Smooth muscle cell (in vitro differentiated cells): Measurements from ENCODE around the gene DNAH8. TPM values are rescaled to one million over a fixed set of nuclear protein-coding genes. Genes with fewer than 3 reads are reported as not detected.

Experiments
- DNase-seq: peaks from one replicate; lab custom pipeline; 2025; ENCODE audit not compliant: unreplicated experiment; lab: John Stamatoyannopoulos, UW
- H2AFZ ChIP-seq: fragments of 200-600 bp; sonication (generic); 2 replicates; pipeline ENCODE4 v1.6.0; 2016; ENCODE audit warnings: antibody characterized with exemption, low read depth, mild to moderate bottlenecking
- H3F3A ChIP-seq: fragments of 200-600 bp; sonication (generic); 2 replicates; pipeline ENCODE4 v1.6.0; 2017; ENCODE audit warnings: antibody characterized with exemption, low read depth
- H3K27ac ChIP-seq: fragments of 200-600 bp; sonication (generic); 2 replicates; pipeline ENCODE4 v1.5.1; 2016; ENCODE audit warnings: low read depth, mild to moderate bottlenecking
- H3K27me3 ChIP-seq: fragments of 200-600 bp; sonication (generic); 2 replicates; pipeline ENCODE4 v1.6.1; 2016; ENCODE audit warnings: low read depth, mild to moderate bottlenecking
- H3K36me3 ChIP-seq: fragments of 200-600 bp; sonication (generic); 2 replicates; pipeline ENCODE4 v1.5.1; 2016; ENCODE audit warnings: low read depth
- H3K4me1 ChIP-seq: fragments of 200-600 bp; sonication (generic); 2 replicates; pipeline ENCODE4 v1.5.1; 2016; ENCODE audit warnings: low read depth
- H3K4me2 ChIP-seq: fragments of 200-600 bp; sonication (generic); 2 replicates; pipeline ENCODE4 v1.6.0; 2016; ENCODE audit warnings: mild to moderate bottlenecking
- H3K4me3 ChIP-seq: fragments of 200-600 bp; sonication (generic); 2 replicates; pipeline ENCODE4 v1.5.1; 2016; ENCODE audit warnings: mild to moderate bottlenecking
- H3K79me2 ChIP-seq: fragments of 200-600 bp; sonication (generic); 2 replicates; pipeline ENCODE4 v1.6.0; 2016; ENCODE audit warnings: low read depth, mild to moderate bottlenecking
- H3K9ac ChIP-seq: fragments of 200-600 bp; sonication (generic); 2 replicates; pipeline ENCODE4 v1.6.0; 2016; ENCODE audit warnings: low read depth
- H3K9me3 ChIP-seq: fragments of 200-600 bp; sonication (generic); replicated peaks from 2 replicates; pipeline ENCODE4 v1.5.1; 2016; ENCODE audit warnings: low read depth
- H4K20me1 ChIP-seq: fragments of 200-600 bp; sonication (generic); 2 replicates; pipeline ENCODE4 v1.6.0; 2016; ENCODE audit warnings: low read depth
- CTCF ChIP-seq: fragments of 200-600 bp; sonication (generic); IDR thresholded peaks from 2 replicates; pipeline ENCODE4 v1.5.1; 2017; ENCODE audit warnings: borderline replicate concordance, mild to moderate bottlenecking, antibody characterized with exemption; ENCODE audit not compliant: insufficient read depth, poor library complexity, severe bottlenecking
- WGBS: methylation state at CpG from one replicate; pipeline ENCODE4 v1.1.7; 2016; ENCODE audit warnings: low lambda C conversion rate; 5-methylcytosine and 5-hydroxymethylcytosine counted together
- polyA plus RNA-seq: library from polyadenylated mRNA; unstranded; fragments of >200 nt; fragmentation: Nextera tagmentation; extraction: Ambion mirVana; gene quantifications from 2 replicates; pipeline ENCODE4 v1.2.1, GENCODE V29; 2016
- total RNA-seq: library from RNA; depleted of rRNA; stranded (reverse); fragments of >200 nt; gene quantifications from 2 replicates; pipeline ENCODE4 v1.2.3, GENCODE V29; 2014

The DNAH8 gene
- total and polyA plus RNA-seq, 2 experiments from 2014 or later = not detected

- Histone ChIP-seq H3K27me3 (peaks cover 61% of the 10 kb centered on the region), H4K20me1 (no peaks in the 10 kb centered on the region), H3K4me3 (no peak overlapping the region), H3K4me1 (no peaks in the 10 kb centered on the region), H3K4me2 (no peak overlapping the region), H3K9me3 (no peaks in the 10 kb centered on the region), H3F3A (no peaks in the 10 kb centered on the region), H3K27ac (no peak overlapping the region), H3K36me3 (no peaks in the 10 kb centered on the region), H2AFZ (no peak overlapping the region), H3K79me2 (no peaks in the 10 kb centered on the region), H3K9ac (no peak overlapping the region)
- DNase-seq = no peak
- TF ChIP-seq CTCF = no peak
- WGBS = 78% methylated on average over 13 of the region's 17 CpGs
Measured at GRCh38 chr6:39057251-39058155, 342.4 kb downstream of the DNAH8 start.

- H2AFZ ChIP-seq = no peak overlapping the region
- no peak for DNase-seq
- H3K27me3 ChIP-seq = peaks cover 54% of the 10 kb centered on the region
- H3K9ac ChIP-seq = no peak overlapping the region
- H3K9me3 ChIP-seq = no peaks in the 10 kb centered on the region
- WGBS = 85% methylated on average over 6 of the region's 6 CpGs
- TF ChIP-seq CTCF = no peak
- no peaks in the 10 kb centered on the region for H3K36me3 ChIP-seq
- H3K27ac ChIP-seq = no peak overlapping the region
- H3K4me2 ChIP-seq = no peak overlapping the region
- no peak overlapping the region for H3K4me3 ChIP-seq
- H4K20me1 ChIP-seq = no peaks in the 10 kb centered on the region
- H3F3A ChIP-seq = no peaks in the 10 kb centered on the region
- H3K79me2 ChIP-seq = no peaks in the 10 kb centered on the region
- H3K4me1 ChIP-seq = no peaks in the 10 kb centered on the region
Measured at GRCh38 chr6:39058471-39059147, 343.5 kb downstream of the DNAH8 start.

- Histone ChIP-seq H3K9ac (no peak overlapping the region), H3K4me1 (no peaks in the 10 kb centered on the region), H3K79me2 (no peaks in the 10 kb centered on the region), H3K4me3 (no peak overlapping the region), H3K27ac (no peak overlapping the region), H3K27me3 (peaks cover 54% of the 10 kb centered on the region), H3K36me3 (no peaks in the 10 kb centered on the region), H3K9me3 (no peaks in the 10 kb centered on the region), H2AFZ (no peak overlapping the region), H3F3A (no peaks in the 10 kb centered on the region), H3K4me2 (no peak overlapping the region), H4K20me1 (no peaks in the 10 kb centered on the region)
- 75% methylated on average over 14 of the region's 14 CpGs for WGBS
- no peak for TF ChIP-seq CTCF
- DNase-seq = no peak
Measured at GRCh38 chr6:39059496-39060310, 344.6 kb downstream of the DNAH8 start.
